ENCODE measurements around the gene CEP131.

- no peak for TF ChIP-seq CHD4 (IDR thresholded peaks at IDR 0.05; ENCODE audit: borderline replicate concordance)
- no peak for TF ChIP-seq CTCF (IDR thresholded peaks at IDR 0.05)
- no peak for TF ChIP-seq JUNB (IDR thresholded peaks at IDR 0.05)
- TF ChIP-seq REST (IDR thresholded peaks at IDR 0.05): no peak
- TF ChIP-seq RCOR1 (IDR thresholded peaks at IDR 0.05; ENCODE audit: low read depth, low read length): no peak
- TF ChIP-seq SMC3 (IDR thresholded peaks at IDR 0.05): no peak
- no peak for TF ChIP-seq POLR2AphosphoS2 (conservative IDR thresholded peaks at IDR 0.05; ENCODE audit: low read length)
- no peak for TF ChIP-seq RARB (CRISPR knock-in tag; IDR thresholded peaks at IDR 0.05)
- no peak for TF ChIP-seq NFE2L2 (conservative IDR thresholded peaks at IDR 0.05; ENCODE audit: low read length)
- TF ChIP-seq POLR2A (IDR thresholded peaks at IDR 0.05; ENCODE audit: low read length): no peak
- no peak for TF ChIP-seq MAZ (IDR thresholded peaks at IDR 0.05; ENCODE audit: borderline replicate concordance, low read depth, low read length)
- TF ChIP-seq ESRRA (IDR thresholded peaks at IDR 0.05; ENCODE audit: borderline replicate concordance, low read length): no peak
- no peak for TF ChIP-seq RFX5 (IDR thresholded peaks at IDR 0.05)
Measured at GRCh38 chr17:81194225-81194760, 28.5 kb downstream of the CEP131 start.

Data from A549 (cell line).